Activated naive CD4-positive, alpha-beta T cell treated with anti-CD3 and anti-CD28 coated beads, Interleukin-2, amount 50 U/mL, for 16 hours (primary cell): ENCODE data around the gene MRPS11.
"Not testable (repeated sequence)": the region's sequence is repeated elsewhere in the genome, so short reads cannot be mapped to it uniquely, and the experiment has no call there.

Experiments used
- DNase-seq: peaks from one replicate; pipeline ENCODE4 v3.0.0-alpha.2; 2020

MRPS11 gene

DNA sequence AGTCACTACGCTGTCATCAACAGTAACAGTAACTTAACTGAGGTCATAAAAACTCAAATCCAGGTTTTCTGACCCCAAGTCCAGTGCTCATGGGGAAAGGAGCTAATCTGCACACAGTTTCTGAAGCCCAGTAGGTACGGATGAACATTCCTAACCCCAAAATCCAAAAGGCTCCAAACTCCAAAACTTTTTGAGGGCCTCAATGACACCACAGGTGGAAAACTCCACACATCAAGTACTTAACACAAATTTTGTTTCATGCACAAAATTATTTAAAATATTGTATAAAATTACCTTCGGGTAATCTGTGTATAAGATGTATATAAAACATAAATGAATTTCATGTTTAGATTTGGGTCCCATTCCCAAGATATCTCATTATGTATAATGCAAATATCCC is 10.8 kb upstream of the MRPS11 start:
- DNase-seq, result no peak

DNA sequence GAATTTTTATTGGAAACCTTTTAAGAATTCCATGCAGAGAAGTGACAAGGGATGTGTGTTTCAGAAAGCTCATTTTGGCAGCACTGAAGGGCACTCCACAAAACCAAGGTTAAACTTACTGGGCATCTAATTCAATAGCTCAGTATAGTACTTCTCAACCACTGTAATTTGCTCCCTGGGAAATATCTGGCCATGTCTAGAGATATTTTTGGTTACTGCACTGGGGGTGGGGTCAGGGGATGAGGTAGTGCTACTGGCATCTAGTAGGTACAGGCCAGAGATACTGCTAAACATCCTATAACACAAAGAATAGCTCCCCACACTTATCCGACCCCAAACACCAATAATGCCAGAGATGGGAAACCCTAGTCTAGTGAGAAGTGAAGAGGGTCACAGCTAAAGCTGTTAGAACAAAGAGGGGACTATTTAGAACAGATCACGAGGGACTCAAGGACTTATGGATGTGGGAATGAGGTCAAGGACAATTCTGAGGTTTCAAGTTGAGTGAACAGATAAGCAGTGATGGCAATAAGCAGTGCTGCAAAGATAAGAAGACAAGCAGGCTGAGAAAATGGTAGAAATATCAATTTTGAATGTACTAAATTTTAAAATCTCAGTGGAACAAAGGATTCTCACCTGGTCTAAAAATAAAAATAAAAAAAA is 3.5 kb upstream of the MRPS11 start:
- no peak for DNase-seq

DNA sequence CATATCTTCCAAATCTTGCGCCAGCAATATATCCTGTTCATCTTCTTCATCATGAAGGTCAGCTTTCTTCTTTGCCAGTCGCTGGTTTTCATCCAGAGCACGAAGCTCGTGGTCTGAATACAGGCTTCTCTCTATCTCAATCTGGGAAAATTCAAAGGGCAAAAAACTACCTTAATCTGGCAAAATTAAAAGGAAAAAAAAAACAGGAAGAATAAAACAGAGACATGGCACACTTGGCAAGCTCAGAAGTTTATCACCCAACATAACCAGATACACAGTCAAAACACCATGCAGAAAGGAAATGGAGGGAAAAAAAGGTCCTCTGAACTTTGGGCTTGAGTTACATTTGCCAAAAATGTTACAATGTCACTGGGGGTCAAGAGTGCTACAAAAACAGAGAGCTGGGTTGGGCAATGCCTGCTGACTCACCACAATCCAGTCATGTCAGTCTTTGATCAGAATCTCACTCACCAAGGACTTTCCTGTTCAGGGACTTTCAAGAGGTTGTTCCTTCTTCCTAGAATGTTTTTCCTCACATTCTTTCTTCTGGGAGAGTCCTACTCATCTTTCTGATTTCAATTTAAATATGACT is 1.8 kb upstream of the MRPS11 start:
- DNase-seq, result no peak

DNA sequence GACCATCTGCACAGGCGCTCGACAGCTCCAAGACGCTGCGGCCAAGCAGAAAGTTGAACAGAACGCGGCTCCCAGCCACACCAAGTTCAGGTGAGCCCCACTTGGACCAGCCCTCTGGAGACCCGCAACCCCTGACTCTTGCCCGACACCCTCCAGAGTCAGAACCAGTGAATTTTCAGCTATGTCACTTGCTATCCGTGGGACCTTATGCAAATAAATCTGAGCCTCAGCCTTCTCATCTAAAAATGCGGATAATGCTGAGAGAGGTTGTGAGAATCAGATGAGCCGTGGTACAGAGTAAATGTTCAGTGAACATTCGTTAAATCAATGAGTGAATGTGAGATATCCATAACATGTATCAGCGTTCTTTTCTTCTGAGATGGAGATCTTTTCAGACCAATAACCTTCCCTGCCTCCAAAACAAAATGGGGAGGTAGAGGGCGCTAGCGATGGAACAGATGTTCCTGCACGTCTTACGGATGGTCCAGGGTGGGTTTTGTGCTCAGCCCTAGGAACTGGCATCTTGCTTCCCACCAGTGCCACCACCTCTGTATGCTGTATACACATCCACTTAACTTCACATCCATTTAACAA is 524 bp downstream of the MRPS11 start:
- DNase-seq, result no peak

DNA sequence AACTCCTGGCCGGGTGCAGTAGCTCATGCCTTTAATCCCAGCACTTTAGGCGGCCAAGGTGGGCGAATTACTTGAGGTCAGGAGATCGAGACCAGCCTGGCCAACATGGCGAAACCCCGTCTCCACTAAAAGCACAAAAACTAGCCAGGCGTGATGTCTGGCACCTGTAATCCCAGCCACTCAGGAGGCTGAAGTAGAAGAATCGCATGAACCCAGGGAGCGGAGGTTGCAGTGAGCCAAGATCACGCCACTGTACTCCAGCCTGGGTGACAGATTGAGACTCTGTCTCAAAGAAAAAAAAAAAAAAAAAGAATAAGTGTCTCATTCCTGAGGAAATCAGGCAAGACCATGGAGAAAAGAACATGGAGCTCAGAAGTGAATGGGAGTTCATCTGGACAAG is 1.2 kb downstream of the MRPS11 start:
- not testable (repeated sequence) for DNase-seq

DNA sequence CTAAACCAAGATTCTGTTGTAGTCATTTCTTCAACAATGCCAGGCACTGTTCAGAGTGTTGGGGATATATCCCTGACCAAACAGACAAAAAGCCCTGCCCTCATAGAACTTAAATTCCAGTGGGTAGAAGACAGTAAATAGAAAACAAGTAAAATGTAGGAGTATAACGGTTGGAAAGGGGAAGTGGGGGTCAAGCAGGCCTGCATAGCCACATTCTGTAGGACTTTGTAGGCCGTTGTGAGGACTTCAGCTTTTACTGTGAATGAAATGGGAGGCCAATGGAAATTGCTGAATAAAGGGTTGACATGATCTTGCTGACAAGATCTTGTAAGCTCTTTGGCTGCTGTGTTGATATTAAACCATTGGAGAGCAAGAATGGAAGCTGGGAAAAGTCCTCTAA is 1.8 kb downstream of the MRPS11 start:
- DNase-seq, result no peak

DNA sequence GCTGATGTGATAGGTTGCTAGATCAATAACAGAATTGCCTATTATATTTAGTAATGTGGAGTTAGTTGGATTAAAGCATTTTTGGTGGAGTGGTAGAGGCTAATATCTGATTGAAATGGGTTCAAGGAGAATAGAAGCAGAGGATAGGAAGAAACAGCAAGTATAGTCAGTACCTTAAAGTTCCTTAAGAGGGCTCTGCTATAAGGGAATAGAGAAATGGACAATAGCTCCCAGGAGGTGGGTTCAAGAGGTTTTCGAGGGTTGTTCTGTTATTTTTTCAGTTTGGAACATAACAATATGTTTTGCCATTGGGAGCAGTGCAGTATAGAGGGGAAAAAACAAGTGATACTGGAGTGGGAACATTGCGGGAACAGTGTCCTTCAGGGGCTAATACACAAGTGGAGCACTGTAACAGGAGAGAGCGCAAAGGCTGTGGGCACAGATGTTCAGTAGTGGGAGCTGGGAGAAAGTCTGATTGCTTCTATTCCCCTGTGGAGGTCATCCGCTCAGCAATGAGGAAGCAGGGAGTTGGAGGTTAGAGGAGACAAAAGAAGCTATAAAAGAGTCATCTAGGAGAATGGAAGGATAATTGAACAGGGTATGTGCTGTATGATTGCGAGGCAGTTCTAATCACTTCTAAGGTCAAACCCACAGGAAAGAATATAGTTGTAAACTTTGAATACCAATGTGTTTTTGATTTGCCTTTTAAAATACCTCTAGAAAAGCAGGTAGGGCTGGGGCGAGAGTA is 3.3 kb downstream of the MRPS11 start:
- no peak for DNase-seq

DNA sequence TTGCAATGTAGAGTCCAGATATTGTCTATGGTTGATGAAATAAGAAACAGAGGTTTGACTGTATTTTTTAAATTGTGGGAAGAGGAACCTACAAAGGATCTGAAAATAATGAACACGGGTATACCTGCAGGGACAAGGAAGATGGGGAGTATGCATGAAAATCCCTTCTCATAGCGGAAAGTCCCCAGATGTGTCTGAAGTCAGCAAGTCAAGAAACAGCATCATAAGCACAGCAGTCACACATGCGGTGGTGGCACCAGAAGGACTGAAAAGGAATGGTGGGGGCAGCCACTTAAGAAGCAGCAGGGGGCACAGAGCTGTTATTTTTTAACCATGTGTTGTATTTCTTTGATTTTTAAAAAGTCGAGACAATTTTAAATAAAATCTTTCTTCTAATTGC is 4.7 kb downstream of the MRPS11 start:
- no peak for DNase-seq

DNA sequence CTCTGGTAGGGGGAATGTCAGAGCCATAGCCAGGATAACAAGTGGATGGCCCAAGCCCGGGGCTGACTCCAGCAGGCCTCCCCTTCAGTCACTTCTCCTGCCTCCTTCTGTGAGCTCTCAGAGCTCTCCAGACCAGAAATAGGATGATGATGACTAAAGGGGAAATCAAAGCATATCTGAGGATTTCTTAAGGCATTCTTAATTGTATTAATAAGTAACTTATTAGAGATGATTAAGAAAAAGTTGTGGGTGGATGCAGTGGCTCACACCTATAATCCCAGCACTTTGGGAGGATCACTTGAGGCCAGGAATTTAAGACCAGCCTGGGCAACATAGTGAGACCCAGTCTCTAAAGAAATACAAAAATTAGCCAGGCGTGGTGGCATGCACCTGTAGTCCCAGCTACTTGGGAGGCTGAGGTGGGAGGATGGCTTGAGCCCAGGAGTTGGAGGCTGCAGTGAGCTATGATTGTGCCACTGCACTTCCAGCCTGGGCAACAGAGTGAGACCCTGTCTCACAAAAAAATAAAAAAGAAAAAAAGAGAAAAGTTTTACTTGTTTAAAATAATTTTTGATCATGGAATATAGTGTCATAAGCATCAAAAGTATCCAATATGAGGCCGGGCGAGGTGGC is 6.3 kb downstream of the MRPS11 start:
- DNase-seq, result not testable (repeated sequence)

DNA sequence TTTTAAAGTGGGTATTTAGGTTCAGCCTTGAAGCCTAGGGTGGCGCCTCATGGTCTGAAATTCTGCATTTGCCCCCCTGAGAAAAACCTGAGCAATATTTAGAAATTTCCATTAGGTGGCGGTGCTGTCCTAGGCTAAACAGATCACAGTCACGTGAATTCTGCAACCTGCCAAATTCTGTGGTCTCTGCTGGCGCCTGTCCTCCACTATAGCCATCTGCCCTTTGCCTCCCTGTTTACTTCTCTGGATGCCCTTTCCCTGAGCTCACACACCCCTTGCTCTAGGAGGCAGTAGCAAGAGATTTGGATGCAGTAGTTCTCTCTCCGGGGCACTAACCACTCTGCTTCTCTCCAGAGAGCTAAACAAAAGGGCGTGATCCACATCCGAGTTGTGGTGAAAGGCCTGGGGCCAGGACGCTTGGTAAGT is 9.1 kb downstream of the MRPS11 start:
- no peak for DNase-seq

DNA sequence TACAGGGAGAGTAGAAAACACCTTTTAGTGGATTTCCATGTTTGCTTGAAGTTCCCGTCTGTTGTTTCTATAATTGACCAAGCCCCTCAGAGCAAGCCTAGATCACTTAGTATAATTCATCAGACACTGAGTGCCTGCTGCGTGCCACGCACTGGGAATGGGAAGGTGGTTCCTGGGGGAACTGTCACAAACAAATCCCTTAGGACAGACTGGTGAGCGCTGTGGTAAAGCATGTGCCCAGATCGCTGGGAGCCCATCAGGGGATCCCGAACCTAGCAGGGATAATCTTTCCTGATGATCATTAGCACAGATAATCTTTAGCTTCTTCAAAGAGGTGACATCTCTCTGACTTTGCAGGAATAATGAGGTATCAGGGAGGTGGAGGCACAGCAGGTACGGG is 9.6 kb downstream of the MRPS11 start:
- no peak for DNase-seq

DNA sequence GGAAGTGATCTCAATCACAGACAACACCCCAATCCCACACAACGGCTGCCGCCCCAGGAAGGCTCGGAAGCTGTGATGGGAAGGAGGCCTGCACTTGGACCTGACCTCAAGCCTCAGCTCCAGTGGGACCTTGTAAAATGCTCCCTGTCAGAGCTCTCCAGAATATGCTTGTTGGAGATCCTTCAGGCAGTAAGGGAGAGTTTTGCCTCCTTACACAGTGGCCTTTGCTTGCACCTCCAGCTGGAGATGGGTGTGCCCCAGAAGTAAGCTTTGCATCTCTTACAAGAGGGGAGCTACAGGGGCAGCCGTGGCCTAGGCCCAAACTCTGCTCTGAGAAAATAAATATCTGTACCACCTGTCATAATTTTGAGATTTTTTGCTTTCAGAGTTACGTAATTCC is 10.4 kb downstream of the MRPS11 start:
- DNase-seq, result no peak

DNA sequence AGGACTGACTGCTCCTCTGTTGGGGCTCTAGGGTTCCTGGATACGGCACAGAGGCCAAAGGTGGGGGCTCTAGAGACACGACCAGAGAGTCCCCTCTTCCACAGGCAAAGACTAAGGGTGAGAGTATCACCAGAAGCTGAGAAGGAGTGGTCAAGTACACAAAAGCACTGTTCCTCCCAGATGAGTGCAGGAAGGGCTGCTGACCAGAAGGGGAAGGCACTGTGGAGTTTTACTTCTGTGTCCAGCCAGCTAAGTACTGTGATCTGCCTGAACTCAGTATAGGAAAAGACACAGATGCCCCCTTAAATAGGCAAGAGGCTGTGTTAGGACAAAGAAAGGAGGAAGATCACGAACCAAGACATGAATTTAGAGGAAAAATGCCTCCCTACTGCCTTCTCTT is 11.7 kb downstream of the MRPS11 start:
- DNase-seq, result no peak

DNA sequence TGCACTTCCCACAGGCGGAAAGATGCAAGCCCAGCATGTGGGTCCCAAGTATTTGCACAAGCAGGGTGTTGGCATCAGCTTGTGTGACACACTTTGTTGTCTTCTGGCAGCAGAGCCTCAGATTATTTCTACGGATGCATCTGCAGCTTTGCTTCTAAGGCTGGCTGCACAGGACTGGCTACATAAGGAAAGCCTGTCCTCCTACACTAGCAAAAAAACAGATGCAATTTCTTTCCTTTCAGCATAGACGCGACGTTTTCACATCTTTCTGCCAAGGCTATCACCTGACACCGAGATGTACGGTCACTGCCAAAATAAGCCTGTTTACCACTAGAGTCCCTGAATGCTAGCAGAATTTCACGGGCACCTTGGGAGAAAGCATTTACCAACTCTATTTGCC is 13.5 kb downstream of the MRPS11 start:
- DNase-seq, result no peak

DNA sequence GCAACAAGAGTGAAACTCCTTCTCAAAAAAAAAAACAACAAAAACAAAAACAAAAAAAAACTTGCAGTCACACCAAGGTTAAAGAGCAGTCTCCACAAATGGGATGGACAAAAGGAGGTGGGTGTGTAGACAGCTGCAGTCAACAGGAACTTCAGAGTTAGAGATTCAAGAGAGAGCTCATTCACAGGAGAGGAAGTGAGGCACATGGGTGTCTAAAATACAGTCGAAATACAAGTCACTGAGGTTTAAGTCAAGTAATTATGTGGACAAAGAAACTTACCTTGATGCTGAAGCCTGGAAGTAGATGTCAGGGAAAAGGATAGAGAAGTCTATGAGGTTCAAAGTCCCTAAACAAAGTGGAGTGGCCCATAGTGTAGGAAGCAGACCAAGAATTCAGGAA is 14.8 kb downstream of the MRPS11 start:
- DNase-seq, result no peak

DNA sequence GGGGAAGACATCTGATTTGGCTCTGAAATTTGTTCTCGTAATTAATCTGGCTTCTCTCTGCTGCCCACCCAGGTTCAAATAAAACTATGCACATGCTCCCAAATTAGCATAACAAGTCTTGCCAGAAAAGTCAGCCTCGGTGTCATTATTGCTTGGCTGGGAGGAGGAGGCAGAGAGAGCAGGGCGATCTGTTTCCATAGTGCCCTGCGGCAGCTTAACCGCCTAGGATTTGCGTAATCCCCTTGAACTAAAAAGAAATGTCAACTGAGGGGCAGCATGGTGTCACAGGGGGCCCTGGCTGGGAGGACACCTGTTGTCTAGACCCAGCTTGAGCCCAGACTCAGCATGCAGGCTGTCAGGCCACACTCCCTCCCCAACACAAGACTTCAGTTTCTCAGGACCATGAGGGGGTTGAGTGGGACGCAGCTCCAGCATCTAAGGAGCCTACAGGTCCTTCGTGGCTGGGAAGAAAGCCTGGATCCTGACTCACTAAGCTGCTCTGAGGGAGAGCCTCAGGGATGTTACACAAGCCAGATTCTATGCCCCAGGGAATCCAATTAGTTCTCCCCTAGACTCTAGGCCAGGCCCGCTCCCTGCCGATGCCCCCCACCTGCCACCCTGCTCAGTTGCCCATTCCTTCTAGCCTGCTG is 17.3 kb downstream of the MRPS11 start:
- DNase-seq, result no peak

DNA sequence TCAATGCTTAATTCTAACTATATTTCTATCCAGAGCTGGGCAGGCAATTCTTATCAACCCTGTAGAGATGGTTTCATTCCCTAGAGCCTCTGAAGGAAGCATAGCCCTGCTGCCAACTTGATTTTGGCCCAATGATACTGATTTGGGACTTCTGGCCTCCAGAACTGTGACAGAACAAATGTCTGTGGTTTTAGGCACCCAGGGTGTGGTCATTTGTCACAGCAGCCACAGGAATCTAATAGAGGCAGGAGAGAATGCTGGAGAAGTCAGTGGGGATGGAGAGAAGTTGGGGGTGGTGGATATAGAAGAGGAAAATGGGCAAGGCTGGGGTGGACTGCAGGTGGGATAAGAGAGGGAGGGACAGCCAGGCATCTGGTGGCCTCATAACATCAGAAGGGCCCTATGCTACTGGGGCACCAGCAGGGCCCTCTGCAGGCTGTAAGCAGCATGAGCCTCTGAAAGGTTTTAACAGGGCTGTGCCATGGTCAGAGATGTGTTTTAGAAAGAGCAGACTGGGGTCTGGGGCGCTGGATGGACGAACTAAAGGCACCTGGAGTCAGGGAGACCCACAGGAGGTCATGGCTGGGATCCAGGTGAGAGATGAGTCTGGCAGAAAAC is 19.8 kb downstream of the MRPS11 start:
- DNase-seq, result no peak

DNA sequence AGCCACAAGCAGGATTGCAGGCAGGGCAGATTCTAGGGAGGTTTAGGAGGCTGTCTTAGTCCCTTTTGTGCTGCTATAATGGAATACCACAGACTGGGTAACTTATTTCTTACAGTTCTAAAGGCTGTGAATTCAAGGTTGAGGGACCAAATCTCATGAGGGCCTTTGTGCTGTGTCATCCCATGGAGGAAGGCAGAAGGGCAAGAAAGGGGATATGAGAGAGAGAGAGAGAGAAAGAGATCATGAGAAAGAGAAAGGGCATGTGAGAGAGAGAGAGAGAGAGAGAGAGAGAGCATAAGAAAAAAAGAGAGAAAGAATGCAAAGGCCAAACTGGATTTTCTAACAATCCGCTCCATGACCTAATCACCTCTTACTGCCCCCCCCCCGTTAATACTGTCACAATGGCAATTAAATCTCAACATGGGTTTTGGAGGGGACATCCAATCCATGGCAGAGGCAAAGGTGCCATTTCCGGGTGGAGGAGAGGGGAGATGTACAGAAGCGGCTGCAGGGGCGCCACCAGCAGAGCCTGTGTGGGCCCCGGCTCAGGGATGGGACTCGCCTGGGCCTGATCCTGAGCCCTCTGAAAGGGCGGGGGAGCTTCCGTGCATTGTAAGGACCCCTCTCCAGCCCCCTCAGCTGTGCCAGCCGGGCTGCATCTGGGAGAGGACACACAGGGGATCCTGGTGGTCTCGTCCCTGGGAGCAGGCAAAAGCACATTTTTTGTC is 20.5 kb downstream of the MRPS11 start:
- no peak for DNase-seq

DNA sequence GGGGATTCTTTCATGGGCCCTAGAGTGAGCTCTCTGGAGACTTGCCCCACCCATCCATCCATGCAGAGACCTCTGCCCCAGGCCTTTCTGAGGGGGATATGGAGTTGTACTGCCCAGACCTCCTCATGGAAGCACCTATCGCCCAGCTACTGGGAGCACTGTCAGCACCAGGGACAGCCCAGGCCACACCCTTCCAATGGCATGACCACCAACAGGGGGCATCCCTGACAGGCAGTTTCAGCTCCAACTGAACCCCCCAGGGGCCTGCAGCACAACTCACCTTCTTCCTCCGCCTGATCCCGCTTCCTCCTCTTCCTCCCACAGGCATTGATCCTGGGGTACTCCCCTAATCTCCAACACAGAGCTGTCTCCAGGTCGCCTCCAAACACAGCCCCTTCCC is 21.8 kb downstream of the MRPS11 start:
- DNase-seq, result no peak

DNA sequence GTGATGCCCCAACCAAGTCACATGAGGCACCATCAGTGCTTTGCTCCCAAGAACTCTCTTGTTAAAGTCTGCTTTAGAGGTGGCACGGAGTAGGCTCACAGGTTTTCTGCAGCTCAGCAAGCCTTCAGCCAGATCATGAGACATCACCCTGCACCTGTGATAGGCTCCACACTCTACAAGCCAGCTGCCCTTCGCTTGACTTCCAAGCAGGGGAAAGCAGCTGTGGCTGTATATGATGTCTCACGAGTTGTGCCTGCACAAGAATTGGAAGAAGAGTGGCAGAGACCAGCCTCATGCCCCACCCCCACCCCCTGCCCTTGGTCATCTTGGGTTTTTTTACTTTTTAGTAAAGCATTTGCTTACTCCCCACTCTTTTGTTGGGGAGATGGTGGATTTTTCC is 22.5 kb downstream of the MRPS11 start:
- DNase-seq, result no peak

DNA sequence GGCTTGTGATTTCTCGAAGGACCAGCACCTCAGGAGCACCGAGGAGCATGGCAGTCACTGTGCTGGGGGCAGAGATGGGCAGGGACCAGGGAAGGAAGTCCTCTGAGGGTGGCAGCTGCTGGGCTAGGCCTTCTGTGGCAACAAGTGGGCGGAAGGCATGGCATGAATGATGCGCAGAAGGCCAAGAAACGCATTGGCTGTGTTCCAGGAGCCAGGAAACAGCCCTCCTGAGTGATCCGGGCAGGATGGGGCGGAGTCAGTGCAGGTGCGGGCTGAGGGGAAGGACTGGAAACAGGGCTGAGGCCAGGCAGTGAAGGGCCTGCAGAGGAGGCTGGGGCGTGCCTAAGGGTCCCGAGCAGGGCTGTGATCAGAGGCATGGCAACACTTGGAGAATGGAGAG is 23.6 kb downstream of the MRPS11 start:
- DNase-seq, result no peak

DNA sequence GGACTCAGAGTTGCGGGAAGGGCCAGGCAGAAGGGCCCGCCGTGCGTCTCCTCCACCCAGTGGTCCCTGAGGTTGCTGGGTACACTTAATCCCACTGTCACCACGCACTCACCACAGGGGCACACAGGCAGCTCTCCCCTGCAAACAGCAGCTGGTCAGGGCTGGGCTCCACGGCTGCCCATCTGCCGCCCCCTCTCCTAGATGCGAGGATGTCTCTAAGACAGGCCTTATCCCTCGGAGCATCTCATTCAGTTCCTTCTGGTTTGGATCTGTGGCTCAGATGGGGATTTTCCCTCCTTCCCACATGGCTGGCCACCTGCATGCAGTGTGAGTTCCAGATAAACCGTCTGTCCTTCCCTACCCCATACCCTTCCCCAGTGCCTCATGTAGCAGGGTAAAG is 26.3 kb downstream of the MRPS11 start:
- no peak for DNase-seq
